ENCODE results near the gene PARP16. TPM values are rescaled to one million over a fixed set of nuclear protein-coding genes. Genes with fewer than 3 reads are reported as not detected.

The PARP16 gene
- total RNA-seq, result 10 to 100 TPM; 10.5 to 14.1 (median 10.9) TPM

- Mint-ChIP-seq H3K36me3 (ENCODE audit: insufficient read depth) (peaks cover 5% of the 10 kb centered on the region), H3K4me3 (peak within 1 kb of the TSS; percentile 86), H3K9me3 (no peaks in the 10 kb centered on the region), H3K27me3 (ENCODE audit: low read depth) (no peaks in the 10 kb centered on the region), H3K4me1 (ENCODE audit: low read depth) (peaks cover 31% of the 10 kb centered on the region)
- peak; percentile 88 for DNase-seq
- ATAC-seq, result peak; percentile 97
These were observed at the start of gene PARP16 for GRCh38 chr15:65286704-65287519. TSS of gene PARP16 (minus strand) at chr15:65286883. CDS start at chr15:65286426, 457 bp downstream.

- peaks cover 14% of the 10 kb centered on the region for H3K27me3 Mint-ChIP-seq (ENCODE audit: low read depth)
- peaks cover 2% of the 10 kb centered on the region for H3K4me1 Mint-ChIP-seq (ENCODE audit: low read depth)
- no peaks in the 10 kb centered on the region for H3K36me3 Mint-ChIP-seq (ENCODE audit: insufficient read depth)
- ATAC-seq (no peak), DNase-seq (no peak)
- H3K4me3 Mint-ChIP-seq, result no peak overlapping the region
- no peaks in the 10 kb centered on the region for H3K9me3 Mint-ChIP-seq
These were observed 48.8 kb upstream of the PARP16 start for GRCh38 chr15:65335278-65336055.

GRCh38 chr15:65334586-65335231 is 48.0 kb upstream of the PARP16 start:
- DNase-seq (no peak), ATAC-seq (no peak)
- Mint-ChIP-seq H3K4me3 (no peak overlapping the region), H3K4me1 (ENCODE audit: low read depth) (peaks cover 1% of the 10 kb centered on the region), H3K36me3 (ENCODE audit: insufficient read depth) (no peaks in the 10 kb centered on the region), H3K9me3 (no peaks in the 10 kb centered on the region), H3K27me3 (ENCODE audit: low read depth) (peaks cover 11% of the 10 kb centered on the region)

- no peak for ATAC-seq
- Mint-ChIP-seq H3K9me3 (no peaks in the 10 kb centered on the region), H3K36me3 (ENCODE audit: insufficient read depth) (no peaks in the 10 kb centered on the region), H3K4me1 (ENCODE audit: low read depth) (no peaks in the 10 kb centered on the region), H3K27me3 (ENCODE audit: low read depth) (peaks cover 9% of the 10 kb centered on the region), H3K4me3 (no peak overlapping the region)
- no peak for DNase-seq
These were observed 47.2 kb upstream of the PARP16 start for GRCh38 chr15:65333856-65334255.

- ATAC-seq (peak in 1 of 2 donors; percentile 21), DNase-seq (no peak)
- H3K36me3 Mint-ChIP-seq (ENCODE audit: insufficient read depth), result no peaks in the 10 kb centered on the region
- H3K4me1 Mint-ChIP-seq (ENCODE audit: low read depth), result no peaks in the 10 kb centered on the region
- peaks cover 9% of the 10 kb centered on the region for H3K27me3 Mint-ChIP-seq (ENCODE audit: low read depth)
- H3K4me3 Mint-ChIP-seq, result no peak overlapping the region
- no peaks in the 10 kb centered on the region for H3K9me3 Mint-ChIP-seq
These were observed 46.6 kb upstream of the PARP16 start for GRCh38 chr15:65333148-65333820.

- no peak for DNase-seq
- Mint-ChIP-seq H3K9me3 (no peaks in the 10 kb centered on the region), H3K4me3 (no peak overlapping the region), H3K4me1 (ENCODE audit: low read depth) (no peaks in the 10 kb centered on the region), H3K27me3 (ENCODE audit: low read depth) (peaks cover 9% of the 10 kb centered on the region), H3K36me3 (ENCODE audit: insufficient read depth) (no peaks in the 10 kb centered on the region)
- no peak for ATAC-seq
These were observed 45.9 kb upstream of the PARP16 start for GRCh38 chr15:65332391-65333147.

- no peak for ATAC-seq
- no peak overlapping the region for H3K4me3 Mint-ChIP-seq
- no peak for DNase-seq
- no peaks in the 10 kb centered on the region for H3K9me3 Mint-ChIP-seq
- no peaks in the 10 kb centered on the region for H3K4me1 Mint-ChIP-seq (ENCODE audit: low read depth)
- H3K36me3 Mint-ChIP-seq (ENCODE audit: insufficient read depth), result no peaks in the 10 kb centered on the region
- H3K27me3 Mint-ChIP-seq (ENCODE audit: low read depth), result peaks cover 9% of the 10 kb centered on the region
These were observed 45.1 kb upstream of the PARP16 start for GRCh38 chr15:65331811-65332210.

GRCh38 chr15:65330934-65331645 is 44.4 kb upstream of the PARP16 start:
- Mint-ChIP-seq H3K4me3 (no peak overlapping the region), H3K36me3 (ENCODE audit: insufficient read depth) (no peaks in the 10 kb centered on the region), H3K4me1 (ENCODE audit: low read depth) (no peaks in the 10 kb centered on the region), H3K9me3 (no peaks in the 10 kb centered on the region), H3K27me3 (ENCODE audit: low read depth) (peaks cover 6% of the 10 kb centered on the region)
- DNase-seq (no peak), ATAC-seq (no peak)

- no peaks in the 10 kb centered on the region for H3K4me1 Mint-ChIP-seq (ENCODE audit: low read depth)
- no peaks in the 10 kb centered on the region for H3K36me3 Mint-ChIP-seq (ENCODE audit: insufficient read depth)
- no peak overlapping the region for H3K4me3 Mint-ChIP-seq
- ATAC-seq (no peak), DNase-seq (no peak)
- peaks cover 6% of the 10 kb centered on the region for H3K27me3 Mint-ChIP-seq (ENCODE audit: low read depth)
- no peaks in the 10 kb centered on the region for H3K9me3 Mint-ChIP-seq
These were observed 43.5 kb upstream of the PARP16 start for GRCh38 chr15:65329984-65330735.

- Mint-ChIP-seq H3K4me3 (no peak overlapping the region), H3K36me3 (ENCODE audit: insufficient read depth) (no peaks in the 10 kb centered on the region), H3K4me1 (ENCODE audit: low read depth) (no peaks in the 10 kb centered on the region), H3K27me3 (ENCODE audit: low read depth) (peaks cover 6% of the 10 kb centered on the region), H3K9me3 (no peaks in the 10 kb centered on the region)
- ATAC-seq, result no peak
- no peak for DNase-seq
These were observed 42.8 kb upstream of the PARP16 start for GRCh38 chr15:65329288-65329983.

- H3K4me1 Mint-ChIP-seq (ENCODE audit: low read depth), result no peaks in the 10 kb centered on the region
- H3K4me3 Mint-ChIP-seq, result no peak overlapping the region
- ATAC-seq (no peak), DNase-seq (no peak)
- H3K36me3 Mint-ChIP-seq (ENCODE audit: insufficient read depth), result no peaks in the 10 kb centered on the region
- peaks cover 3% of the 10 kb centered on the region for H3K27me3 Mint-ChIP-seq (ENCODE audit: low read depth)
- H3K9me3 Mint-ChIP-seq, result no peaks in the 10 kb centered on the region
These were observed 42.0 kb upstream of the PARP16 start for GRCh38 chr15:65328506-65329287.
